Measurements from ENCODE around the gene ANXA2.

ANXA2 gene

GRCh38 chr15:60389261-60390077 lies 8.3 kb downstream of the ANXA2 start:
- DNase-seq (ENCODE audit: low spot score) = no peak

GRCh38 chr15:60387321-60387720 lies 10.5 kb downstream of the ANXA2 start:
- no peak for DNase-seq (ENCODE audit: low spot score)

- no peak for DNase-seq (ENCODE audit: low spot score)
These were observed 11.2 kb downstream of the ANXA2 start for GRCh38 chr15:60386615-60387014.

GRCh38 chr15:60385620-60386552 lies 11.9 kb downstream of the ANXA2 start:
- no peak for DNase-seq (ENCODE audit: low spot score)

GRCh38 chr15:60384526-60385126 lies 13.2 kb downstream of the ANXA2 start:
- DNase-seq (ENCODE audit: low spot score) = no peak

- no peak for DNase-seq (ENCODE audit: low spot score)
These were observed 13.7 kb downstream of the ANXA2 start for GRCh38 chr15:60384053-60384452.

- no peak for DNase-seq (ENCODE audit: low spot score)
These were observed 14.8 kb downstream of the ANXA2 start for GRCh38 chr15:60382773-60383674.

- no peak for DNase-seq (ENCODE audit: low spot score)
These were observed 16.5 kb downstream of the ANXA2 start for GRCh38 chr15:60381148-60381788.

- no peak for DNase-seq (ENCODE audit: low spot score)
These were observed 18.1 kb downstream of the ANXA2 start for GRCh38 chr15:60379525-60380274.

- no peak for DNase-seq (ENCODE audit: low spot score)
These were observed 18.6 kb downstream of the ANXA2 start for GRCh38 chr15:60379185-60379524.

- no peak for DNase-seq (ENCODE audit: low spot score)
These were observed 21.1 kb downstream of the ANXA2 start for GRCh38 chr15:60376677-60377095.

GRCh38 chr15:60375306-60375705 lies 22.5 kb downstream of the ANXA2 start:
- DNase-seq (ENCODE audit: low spot score) = no peak

GRCh38 chr15:60374628-60375081 lies 23.1 kb downstream of the ANXA2 start:
- DNase-seq (ENCODE audit: low spot score) = no peak

GRCh38 chr15:60374209-60374608 lies 23.6 kb downstream of the ANXA2 start:
- no peak for DNase-seq (ENCODE audit: low spot score)

- DNase-seq (ENCODE audit: low spot score) = no peak
These were observed 24.0 kb downstream of the ANXA2 start for GRCh38 chr15:60373745-60374144.

GRCh38 chr15:60373327-60373726 lies 24.5 kb downstream of the ANXA2 start:
- DNase-seq (ENCODE audit: low spot score) = no peak

GRCh38 chr15:60372756-60373155 lies 25.0 kb downstream of the ANXA2 start:
- no peak for DNase-seq (ENCODE audit: low spot score)

- DNase-seq (ENCODE audit: low spot score) = no peak
These were observed 25.6 kb downstream of the ANXA2 start for GRCh38 chr15:60372227-60372626.

GRCh38 chr15:60371175-60372051 lies 26.4 kb downstream of the ANXA2 start:
- DNase-seq (ENCODE audit: low spot score) = peak; percentile 35

GRCh38 chr15:60370869-60371136 lies 27.0 kb downstream of the ANXA2 start:
- DNase-seq (ENCODE audit: low spot score) = no peak

Measured in Ammon's horn (tissue), 1 donor.